Psoas muscle (tissue), 8 donors: ENCODE data around the gene GNLY. TPM values are rescaled to one million over a fixed set of nuclear protein-coding genes. Genes with fewer than 3 reads are reported as not detected.
A peak's percentile ranks its signal among the peaks of the same experiment; 100 is the strongest.

Source experiments
- ATAC-seq, 4 donors: fragments of 200-7000 bp; cut with Tn5 transposase; one replicate each; pipeline ENCODE4 v1.9.1; 2020; ENCODE audit warnings: moderate library complexity in 3 of 4, mild to moderate bottlenecking in 2 of 4
- DNase-seq, 2 donors: peaks; one replicate each; pipeline ENCODE4 v3.0.0-alpha.2; 2020
- H3K27ac ChIP-seq: fragments of 200-600 bp; one replicate; pipeline ENCODE4 v1.8.0; 2022
- H3K27me3 ChIP-seq, 3 donors: fragments of 200-600 bp in 1 of 3; one replicate each; pipeline versions ENCODE4 v1.6.1 to v1.8.0; 2013 to 2022; ENCODE audit warnings: low read length in 2 of 3, mild to moderate bottlenecking in 2 of 3, moderate library complexity in 1 of 3; ENCODE audit not compliant: insufficient read depth in 3 of 3
- H3K36me3 ChIP-seq, 2 donors: fragments of 200-600 bp in 1 of 2; one replicate each; pipeline versions ENCODE4 v1.6.1 to v1.8.0; 2013 to 2022; ENCODE audit warnings: low read depth in 1 of 2, mild to moderate bottlenecking in 1 of 2, moderate library complexity in 1 of 2; ENCODE audit not compliant: insufficient read depth in 1 of 2
- H3K4me1 ChIP-seq: fragments of 200-600 bp; one replicate; pipeline ENCODE4 v1.8.0; 2022
- H3K4me3 ChIP-seq: fragments of 200-600 bp; one replicate; pipeline ENCODE4 v1.8.0; 2022; ENCODE audit warnings: mild to moderate bottlenecking
- H3K9me3 ChIP-seq: fragments of 200-600 bp; one replicate; pipeline ENCODE4 v1.8.0; 2022
- CTCF ChIP-seq: fragments of 200-600 bp; IDR thresholded peaks from one replicate; pipeline ENCODE4 v1.8.0; 2022; ENCODE audit warnings: antibody characterized with exemption
- WGBS, 3 donors: extraction: QIAGEN DNeasy Blood & Tissue Kit; methylation state at CpG; one replicate each; pipeline versions ENCODE4 v1.1.6 to v1.1.7; 2013; 5-methylcytosine and 5-hydroxymethylcytosine counted together
- intact Hi-C, 2 donors: fragments of 100-400 bp; cut with DNase I; formaldehyde crosslinking; loops; one replicate each; pipeline versions ENCODE4 v1.11.0 to v1.14.2; 2022
- polyA plus RNA-seq, 3 donors: library from polyadenylated mRNA; stranded (reverse); fragments of 200-250 nt; gene quantifications; one replicate each; pipeline ENCODE4 v1.2.3, GENCODE V29; 2013
- total RNA-seq, 4 donors: library from RNA; stranded (reverse); fragmentation: NEBNext Ultra II Directional in 2 of 4; extraction: Animal tissue kit (Norgen Biotek cat#: 25700) in 2 of 4; gene quantifications; one replicate each; pipeline versions ENCODE4 v1.2.1 to v1.2.4, GENCODE V29; 2021 to 2023
- donor health status: healthy with polysubstance abuse.
- donor health status: DM: no; HTN: no; CAD: no; lungs with moderate emphysema.
- donor health status: Bipolar disorder and iron deficiency.
- donor health status: healthy.
- donor health status: DM: yes; HTN: yes; CAD: no.
- donor health status: DM: no; HTN: no; CAD: no.
- donor health status: DM: no; HTN: no; CAD: no.
- donor health status: DM: yes; HTN: yes; CAD: no.

The GNLY gene
- total and polyA plus RNA-seq, 7 donors: 0.58 to 31.6 (median 8.2) TPM

DNA sequence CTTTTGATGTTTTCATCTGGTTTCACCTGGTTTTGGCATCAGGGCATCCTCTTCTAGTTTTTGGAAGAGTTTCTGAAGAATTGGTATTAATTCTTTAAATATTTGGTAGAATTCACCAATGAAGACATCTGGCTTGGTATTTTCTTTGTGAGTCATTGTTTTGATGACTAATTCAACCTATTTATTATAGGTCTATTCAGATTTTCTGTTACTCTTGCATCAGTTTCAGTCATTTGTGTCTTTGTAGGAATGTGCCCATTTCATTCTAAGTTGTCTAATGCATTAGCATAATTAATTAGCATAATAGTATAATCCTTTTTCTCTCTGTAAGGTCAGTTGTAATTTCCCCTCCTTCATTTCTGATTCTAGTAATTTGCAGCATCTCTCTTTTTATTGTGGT lies 8.0 kb downstream of the GNLY start:
- H3K27ac ChIP-seq: no peak overlapping the region
- intact Hi-C loops: no loop called here
- H3K4me3 ChIP-seq: no peak overlapping the region
- no peak for ATAC-seq
- H3K4me1 ChIP-seq: peaks cover 34% of the 10 kb centered on the region
- DNase-seq: no peak
- H3K36me3 ChIP-seq: no peaks in the 10 kb centered on the region
- no peaks in the 10 kb centered on the region for H3K27me3 ChIP-seq
- no peak for TF ChIP-seq CTCF
- H3K9me3 ChIP-seq: no peaks in the 10 kb centered on the region

DNA sequence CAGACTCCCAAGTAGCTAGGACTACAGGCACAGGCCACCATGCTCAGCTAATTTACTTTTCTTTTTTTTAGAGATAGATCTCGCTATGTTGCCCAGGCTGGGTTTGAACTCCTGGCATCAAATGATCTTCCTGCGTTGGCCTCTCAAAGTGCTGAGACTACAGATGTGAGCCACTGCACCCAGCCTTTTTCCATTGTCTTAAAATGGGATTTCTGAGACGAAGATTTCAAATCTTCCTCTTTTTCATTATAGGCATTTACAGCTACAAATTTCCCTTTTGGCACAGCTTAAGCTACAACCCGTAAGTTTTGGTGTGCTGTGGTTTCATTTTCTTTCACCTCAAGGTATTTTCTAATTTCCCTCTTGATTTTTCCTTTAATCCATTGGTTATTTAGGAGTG lies 8.6 kb downstream of the GNLY start:
- DNase-seq: no peak
- Histone ChIP-seq H3K36me3 (no peaks in the 10 kb centered on the region), H3K9me3 (no peaks in the 10 kb centered on the region), H3K4me3 (no peak overlapping the region), H3K27me3 (no peaks in the 10 kb centered on the region), H3K4me1 (peaks cover 41% of the 10 kb centered on the region), H3K27ac (no peak overlapping the region)
- no peak for ATAC-seq
- no peak for TF ChIP-seq CTCF
- intact Hi-C loops: no loop called here
- 82 to 85% (median 82%) methylated on average over 4 of the region's 4 CpGs for WGBS, 3 donors

GRCh38 chr2:85703329-85703728 lies 9.2 kb downstream of the GNLY start:
- no peak for DNase-seq
- Histone ChIP-seq H3K4me1 (peaks cover 46% of the 10 kb centered on the region), H3K27me3 (no peaks in the 10 kb centered on the region), H3K4me3 (no peak overlapping the region), H3K36me3 (no peaks in the 10 kb centered on the region), H3K9me3 (no peaks in the 10 kb centered on the region), H3K27ac (no peak overlapping the region)
- intact Hi-C loops: no loop called here
- TF ChIP-seq CTCF: no peak
- no peak for ATAC-seq

GRCh38 chr2:85704038-85704437 lies 9.9 kb downstream of the GNLY start:
- Histone ChIP-seq H3K4me1 (peaks cover 53% of the 10 kb centered on the region), H3K36me3 (no peaks in the 10 kb centered on the region), H3K4me3 (no peak overlapping the region), H3K27ac (no peak overlapping the region), H3K27me3 (no peaks in the 10 kb centered on the region), H3K9me3 (no peaks in the 10 kb centered on the region)
- WGBS, 3 donors: 84 to 97% (median 88%) methylated on average over 3 of the region's 3 CpGs
- DNase-seq: no peak
- intact Hi-C loops: no loop called here
- TF ChIP-seq CTCF: no peak
- no peak for ATAC-seq

- Histone ChIP-seq H3K27ac (peak overlapping the region; percentile 87), H3K27me3 (no peaks in the 10 kb centered on the region), H3K4me1 (peaks cover 63% of the 10 kb centered on the region), H3K36me3 (no peaks in the 10 kb centered on the region), H3K4me3 (no peak overlapping the region), H3K9me3 (no peaks in the 10 kb centered on the region)
- TF ChIP-seq CTCF: no peak
- intact Hi-C loops: loop anchor here in 1 of 2 donors (5.0 kb wide), 1 partner anchor 68 kb away; no protein-coding TSS in a partner anchor
- DNase-seq (no peak), ATAC-seq (no peak)
- WGBS, 3 donors: 85 to 90% (median 85%) methylated on average over 8 of the region's 8 CpGs
Observed at GRCh38 chr2:85704800-85705679, 10.9 kb downstream of the GNLY start.
